ENCODE measurements around the gene TIMP2.

The TIMP2 gene

DNA sequence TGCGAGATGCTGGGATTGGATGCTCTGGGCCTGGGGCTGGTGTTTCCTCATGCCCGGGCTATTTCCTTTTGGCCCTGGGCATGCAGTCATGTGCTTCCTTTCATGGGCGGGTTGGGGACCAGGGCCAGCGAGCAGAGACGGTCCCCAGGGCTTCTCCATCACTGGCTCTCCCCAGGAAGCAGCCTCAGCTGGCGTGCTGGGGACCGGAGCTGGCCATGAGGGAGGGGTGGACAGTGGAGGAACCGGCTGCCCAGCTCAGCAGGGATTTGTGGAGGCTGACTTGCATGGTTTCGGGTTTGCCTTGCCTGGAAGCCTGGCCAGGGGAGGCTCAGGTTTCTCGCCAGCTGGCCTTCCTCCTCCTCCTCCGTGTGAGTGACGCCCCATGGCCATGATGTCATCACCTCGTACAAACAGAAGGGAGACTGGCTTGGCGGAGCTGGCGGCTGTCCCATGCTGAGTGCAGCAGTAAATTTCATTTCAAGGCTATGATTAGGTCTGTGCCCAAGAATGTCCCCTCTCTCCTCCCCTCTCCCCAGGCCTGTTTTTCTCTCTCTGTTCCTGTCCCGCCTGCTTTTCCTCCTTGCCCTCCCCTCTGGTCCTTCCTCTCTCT lies 8.9 kb upstream of the TIMP2 start:
- H3K4me3 ChIP-seq (ENCODE audit: low read depth, low read length) = peak overlapping the region; percentile 5
- in situ Hi-C loops (cut with HindIII; ENCODE audit: low sequenced_read_pairs) = no loop called here
- TF ChIP-seq, protein P1, sequence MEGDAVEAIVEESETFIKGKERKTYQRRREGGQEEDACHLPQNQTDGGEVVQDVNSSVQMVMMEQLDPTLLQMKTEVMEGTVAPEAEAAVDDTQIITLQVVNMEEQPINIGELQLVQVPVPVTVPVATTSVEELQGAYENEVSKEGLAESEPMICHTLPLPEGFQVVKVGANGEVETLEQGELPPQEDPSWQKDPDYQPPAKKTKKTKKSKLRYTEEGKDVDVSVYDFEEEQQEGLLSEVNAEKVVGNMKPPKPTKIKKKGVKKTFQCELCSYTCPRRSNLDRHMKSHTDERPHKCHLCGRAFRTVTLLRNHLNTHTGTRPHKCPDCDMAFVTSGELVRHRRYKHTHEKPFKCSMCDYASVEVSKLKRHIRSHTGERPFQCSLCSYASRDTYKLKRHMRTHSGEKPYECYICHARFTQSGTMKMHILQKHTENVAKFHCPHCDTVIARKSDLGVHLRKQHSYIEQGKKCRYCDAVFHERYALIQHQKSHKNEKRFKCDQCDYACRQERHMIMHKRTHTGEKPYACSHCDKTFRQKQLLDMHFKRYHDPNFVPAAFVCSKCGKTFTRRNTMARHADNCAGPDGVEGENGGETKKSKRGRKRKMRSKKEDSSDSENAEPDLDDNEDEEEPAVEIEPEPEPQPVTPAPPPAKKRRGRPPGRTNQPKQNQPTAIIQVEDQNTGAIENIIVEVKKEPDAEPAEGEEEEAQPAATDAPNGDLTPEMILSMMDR (IDR thresholded peaks at IDR 0.05; ENCODE audit: low read depth, low read length, missing control alignments) = no peak
- DNase-seq (ENCODE audit: low read depth) = peak; percentile 99

DNA sequence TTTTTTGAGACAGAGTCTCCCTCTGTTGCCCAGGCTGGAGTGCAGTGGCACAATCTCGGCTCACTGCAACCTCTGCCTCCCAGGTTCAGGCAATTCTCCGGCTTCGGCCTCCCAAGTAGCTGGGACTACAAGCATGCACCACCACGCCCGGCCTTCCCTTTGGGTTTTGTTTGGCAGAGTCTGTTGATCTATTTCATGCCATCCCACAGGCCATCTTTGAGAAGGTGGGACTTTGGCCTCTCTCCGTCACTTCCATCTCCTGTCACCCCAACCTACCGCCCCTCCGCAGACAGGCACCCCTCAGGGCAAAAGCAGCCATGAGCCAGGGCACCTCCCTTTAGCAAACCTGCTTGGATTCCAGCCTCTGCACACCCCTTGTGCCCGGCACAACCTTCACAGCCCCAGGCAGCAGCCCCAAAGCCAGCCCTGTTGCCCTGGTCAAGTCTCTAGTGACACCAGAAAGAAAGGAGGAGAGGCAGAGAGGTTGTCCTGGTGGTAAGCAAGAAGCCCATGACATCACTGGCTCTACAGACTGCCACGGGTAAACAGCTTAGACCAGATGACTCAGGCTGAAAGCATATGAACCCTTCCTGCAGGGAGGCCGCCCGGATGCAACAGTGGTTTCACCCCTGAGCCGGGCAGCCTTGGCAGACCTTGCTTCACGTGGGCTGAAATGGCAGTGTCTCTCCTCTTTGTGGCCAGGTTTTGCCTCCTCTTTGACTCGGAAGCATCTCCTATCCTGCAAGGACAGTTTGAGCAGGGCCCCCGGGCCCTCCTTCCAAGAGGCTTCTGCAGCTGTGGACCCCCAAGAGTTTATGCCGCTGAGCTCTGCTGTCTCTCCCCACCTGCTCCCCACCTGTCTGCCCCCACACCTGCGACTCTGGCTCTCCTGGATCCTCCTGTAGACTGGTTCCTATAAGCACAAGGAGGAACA lies 8.1 kb upstream of the TIMP2 start:
- peak overlapping the region; percentile 5 for H3K4me3 ChIP-seq (ENCODE audit: low read depth, low read length)
- TF ChIP-seq, protein P1 (IDR thresholded peaks at IDR 0.05; ENCODE audit: low read depth, low read length, missing control alignments) = no peak
- peak; percentile 74 for DNase-seq (ENCODE audit: low read depth)
- in situ Hi-C loops (cut with HindIII; ENCODE audit: low sequenced_read_pairs) = no loop called here

DNA sequence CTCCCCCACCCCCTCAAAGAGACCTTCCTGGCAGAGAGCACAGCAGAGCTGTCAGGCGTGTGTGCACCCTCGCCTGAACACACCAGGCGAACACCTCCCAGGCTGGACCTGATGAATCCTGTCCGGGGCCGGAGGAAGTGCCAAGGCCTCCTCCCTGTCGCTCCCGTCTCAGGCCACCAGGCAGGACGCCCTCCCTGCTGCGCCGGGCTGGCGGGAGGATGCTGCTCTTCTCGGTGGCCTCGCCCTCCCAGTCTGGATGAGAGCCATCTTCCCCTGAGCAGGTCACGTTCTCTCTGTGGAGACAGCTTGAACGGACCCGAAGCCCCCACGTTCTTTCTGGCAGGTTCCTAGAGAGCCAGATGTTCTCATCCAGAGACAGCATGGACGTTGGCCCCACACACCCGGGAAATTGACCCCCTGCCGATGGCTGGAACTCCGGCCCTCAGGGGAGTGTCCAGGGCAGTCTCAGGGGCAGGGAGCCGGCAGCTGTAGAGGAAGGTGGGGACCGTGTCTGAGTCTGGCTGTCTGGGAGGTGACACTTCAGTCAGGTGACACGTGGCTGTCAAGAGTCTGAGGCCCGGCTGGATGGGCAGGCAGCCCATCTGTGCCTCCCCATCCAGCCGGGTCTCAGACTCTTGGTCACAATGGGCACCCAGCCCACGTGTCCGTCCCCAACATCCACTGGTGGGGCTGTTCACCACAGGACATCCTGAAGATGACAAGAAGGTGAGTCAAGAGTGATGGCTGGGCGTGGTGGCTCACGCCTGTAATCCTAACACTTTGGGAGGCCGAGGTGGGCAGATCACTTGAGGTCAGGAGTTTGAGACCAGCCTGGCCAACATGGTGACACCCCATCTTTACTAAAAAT lies 5.0 kb upstream of the TIMP2 start:
- no peak for DNase-seq (ENCODE audit: low read depth)
- in situ Hi-C loops (cut with HindIII; ENCODE audit: low sequenced_read_pairs) = no loop called here
- H3K4me3 ChIP-seq (ENCODE audit: low read depth, low read length) = no peak overlapping the region
- TF ChIP-seq, protein P1 (IDR thresholded peaks at IDR 0.05; ENCODE audit: low read depth, low read length, missing control alignments) = no peak

DNA sequence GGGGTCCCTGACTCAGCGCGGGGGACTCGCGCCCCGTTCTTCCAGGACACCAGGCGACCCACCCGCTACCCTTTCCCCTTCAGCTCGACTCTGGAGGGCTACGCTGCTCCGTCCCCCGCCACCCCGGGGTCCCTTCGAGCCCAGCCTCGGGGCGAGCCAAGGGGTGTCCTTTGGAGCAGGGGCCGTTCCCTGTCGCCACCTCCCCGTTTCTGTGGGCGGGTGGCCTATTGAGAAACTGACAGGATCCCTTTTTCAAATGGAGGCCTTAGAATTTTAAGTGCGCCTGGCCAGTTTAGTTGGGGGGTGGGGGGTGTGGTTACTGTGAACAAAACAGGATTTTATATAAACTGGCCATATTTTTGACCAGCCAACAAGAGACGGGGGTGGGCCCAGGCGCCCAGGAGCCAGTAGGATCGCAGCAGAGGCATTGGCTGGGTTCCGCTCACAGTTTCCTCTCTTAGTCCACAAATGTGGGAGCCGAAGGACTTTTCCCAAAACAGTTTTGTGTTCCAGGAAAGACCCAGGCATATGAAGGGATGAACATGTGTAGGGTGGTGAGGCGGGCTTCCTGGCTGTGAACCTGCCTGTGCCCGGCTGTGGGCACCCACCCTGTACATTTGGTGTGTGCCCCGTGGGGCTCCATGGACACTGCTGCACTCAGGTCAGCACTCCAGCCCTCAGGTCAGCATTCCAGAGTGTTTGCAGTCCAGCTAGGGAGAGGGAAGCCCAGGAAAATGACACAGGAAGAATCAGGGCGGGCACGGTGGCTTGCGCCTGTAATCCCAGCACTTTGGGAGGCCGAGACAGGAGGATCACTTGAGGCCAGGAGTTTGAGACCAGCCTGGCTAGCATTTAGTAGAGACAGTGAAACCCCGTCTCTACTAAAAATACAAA lies 722 bp upstream of the TIMP2 start:
- peak overlapping the region; percentile 89 for H3K4me3 ChIP-seq (ENCODE audit: low read depth, low read length)
- TF ChIP-seq, protein P1 (IDR thresholded peaks at IDR 0.05; ENCODE audit: low read depth, low read length, missing control alignments) = no peak
- in situ Hi-C loops (cut with HindIII; ENCODE audit: low sequenced_read_pairs) = no loop called here
- peak; percentile 60 for DNase-seq (ENCODE audit: low read depth)

DNA sequence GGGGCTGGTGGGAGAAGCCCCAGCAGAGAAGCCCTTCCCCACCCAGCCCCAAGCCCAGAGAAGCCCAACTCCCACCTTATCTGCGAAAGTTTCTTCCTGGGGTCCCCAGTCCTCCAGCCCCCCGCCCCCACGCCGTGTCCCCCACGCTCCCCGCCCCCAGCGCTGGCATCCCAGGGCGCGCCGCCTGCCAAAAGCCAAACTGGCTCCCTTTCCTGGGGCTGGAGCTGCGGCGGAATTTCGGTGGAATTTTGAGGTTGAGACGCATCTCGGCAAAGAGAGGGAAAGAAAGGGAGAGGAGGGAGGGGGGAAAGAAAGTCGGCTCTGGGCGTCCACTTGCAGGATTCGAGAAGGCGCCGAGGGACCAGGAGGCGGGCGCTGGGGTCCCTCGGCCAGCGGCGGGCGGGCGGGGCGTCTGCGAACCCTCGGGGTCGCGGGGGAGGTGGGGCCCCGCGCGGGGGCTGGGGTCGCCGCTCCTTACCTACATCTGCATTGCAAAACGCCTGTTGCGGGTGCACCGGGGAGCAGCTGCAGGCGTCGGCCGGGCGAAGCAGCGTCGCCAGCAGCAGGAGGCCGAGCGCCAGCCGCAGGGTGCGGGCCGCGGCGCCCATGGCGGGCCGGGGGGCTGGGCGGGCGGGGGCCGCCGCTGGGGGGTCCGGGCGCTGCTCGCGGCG lies 571 bp downstream of the TIMP2 start:
- TF ChIP-seq, protein P1 (IDR thresholded peaks at IDR 0.05; ENCODE audit: low read depth, low read length, missing control alignments) = no peak
- in situ Hi-C loops (cut with HindIII; ENCODE audit: low sequenced_read_pairs) = no loop called here
- H3K4me3 ChIP-seq (ENCODE audit: low read depth, low read length) = peak overlapping the region; percentile 89
- DNase-seq (ENCODE audit: low read depth) = no peak
